Measurements from ENCODE around the gene PTPRM.

- TF ChIP-seq ZBTB1 (tag by site-specific recombination; IDR thresholded peaks at IDR 0.05) = no peak
- TF ChIP-seq ZNF350 (tag by site-specific recombination; IDR thresholded peaks at IDR 0.05) = no peak
- TF ChIP-seq REPIN1 (tag by site-specific recombination; IDR thresholded peaks at IDR 0.05; ENCODE audit: low read depth) = no peak
- TF ChIP-seq ZBTB7A (tag by site-specific recombination; IDR thresholded peaks at IDR 0.05; ENCODE audit: low read depth) = no peak
- TF ChIP-seq, protein P1, sequence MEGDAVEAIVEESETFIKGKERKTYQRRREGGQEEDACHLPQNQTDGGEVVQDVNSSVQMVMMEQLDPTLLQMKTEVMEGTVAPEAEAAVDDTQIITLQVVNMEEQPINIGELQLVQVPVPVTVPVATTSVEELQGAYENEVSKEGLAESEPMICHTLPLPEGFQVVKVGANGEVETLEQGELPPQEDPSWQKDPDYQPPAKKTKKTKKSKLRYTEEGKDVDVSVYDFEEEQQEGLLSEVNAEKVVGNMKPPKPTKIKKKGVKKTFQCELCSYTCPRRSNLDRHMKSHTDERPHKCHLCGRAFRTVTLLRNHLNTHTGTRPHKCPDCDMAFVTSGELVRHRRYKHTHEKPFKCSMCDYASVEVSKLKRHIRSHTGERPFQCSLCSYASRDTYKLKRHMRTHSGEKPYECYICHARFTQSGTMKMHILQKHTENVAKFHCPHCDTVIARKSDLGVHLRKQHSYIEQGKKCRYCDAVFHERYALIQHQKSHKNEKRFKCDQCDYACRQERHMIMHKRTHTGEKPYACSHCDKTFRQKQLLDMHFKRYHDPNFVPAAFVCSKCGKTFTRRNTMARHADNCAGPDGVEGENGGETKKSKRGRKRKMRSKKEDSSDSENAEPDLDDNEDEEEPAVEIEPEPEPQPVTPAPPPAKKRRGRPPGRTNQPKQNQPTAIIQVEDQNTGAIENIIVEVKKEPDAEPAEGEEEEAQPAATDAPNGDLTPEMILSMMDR (tag by site-specific recombination; IDR thresholded peaks at IDR 0.05) = no peak
- TF ChIP-seq, protein P2, sequence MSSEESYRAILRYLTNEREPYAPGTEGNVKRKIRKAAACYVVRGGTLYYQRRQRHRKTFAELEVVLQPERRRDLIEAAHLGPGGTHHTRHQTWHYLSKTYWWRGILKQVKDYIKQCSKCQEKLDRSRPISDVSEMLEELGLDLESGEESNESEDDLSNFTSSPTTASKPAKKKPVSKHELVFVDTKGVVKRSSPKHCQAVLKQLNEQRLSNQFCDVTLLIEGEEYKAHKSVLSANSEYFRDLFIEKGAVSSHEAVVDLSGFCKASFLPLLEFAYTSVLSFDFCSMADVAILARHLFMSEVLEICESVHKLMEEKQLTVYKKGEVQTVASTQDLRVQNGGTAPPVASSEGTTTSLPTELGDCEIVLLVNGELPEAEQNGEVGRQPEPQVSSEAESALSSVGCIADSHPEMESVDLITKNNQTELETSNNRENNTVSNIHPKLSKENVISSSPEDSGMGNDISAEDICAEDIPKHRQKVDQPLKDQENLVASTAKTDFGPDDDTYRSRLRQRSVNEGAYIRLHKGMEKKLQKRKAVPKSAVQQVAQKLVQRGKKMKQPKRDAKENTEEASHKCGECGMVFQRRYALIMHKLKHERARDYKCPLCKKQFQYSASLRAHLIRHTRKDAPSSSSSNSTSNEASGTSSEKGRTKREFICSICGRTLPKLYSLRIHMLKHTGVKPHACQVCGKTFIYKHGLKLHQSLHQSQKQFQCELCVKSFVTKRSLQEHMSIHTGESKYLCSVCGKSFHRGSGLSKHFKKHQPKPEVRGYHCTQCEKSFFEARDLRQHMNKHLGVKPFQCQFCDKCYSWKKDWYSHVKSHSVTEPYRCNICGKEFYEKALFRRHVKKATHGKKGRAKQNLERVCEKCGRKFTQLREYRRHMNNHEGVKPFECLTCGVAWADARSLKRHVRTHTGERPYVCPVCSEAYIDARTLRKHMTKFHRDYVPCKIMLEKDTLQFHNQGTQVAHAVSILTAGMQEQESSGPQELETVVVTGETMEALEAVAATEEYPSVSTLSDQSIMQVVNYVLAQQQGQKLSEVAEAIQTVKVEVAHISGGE (tag by site-specific recombination; conservative IDR thresholded peaks at IDR 0.05; ENCODE audit: low read depth) = no peak
- TF ChIP-seq ZNF621 (tag by site-specific recombination; IDR thresholded peaks at IDR 0.05) = no peak
- no peak for TF ChIP-seq YY1 (tag by site-specific recombination; IDR thresholded peaks at IDR 0.05)
Measured at GRCh38 chr18:8411492-8411891, 844.4 kb downstream of the PTPRM start.

Measured in HEK293 (cell line).